K562 (cell line): ENCODE measurements around the gene RAD21L1. TPM values are rescaled to one million over a fixed set of nuclear protein-coding genes. Genes with fewer than 3 reads are reported as not detected.
A peak's percentile ranks its signal among the peaks of the same experiment; 100 is the strongest.

Source experiments
- ATAC-seq: fragments of 200-7000 bp; cut with Tn5 transposase; 3 replicates; pipeline ENCODE4 v1.9.1; 2020; ENCODE audit warnings: moderate library complexity
- BruUV-seq: library from RNA; stranded (reverse); fragments of 400-500 nt; replicated peaks from 2 replicates; lab custom pipeline; 2021; lab: Mats Ljungman, UMichigan
- CTCF ChIA-PET: fragments of 300-600 bp; formaldehyde crosslinking; extraction: SDS; loops from one replicate; lab custom pipeline; 2021; ENCODE audit warnings: low intra/inter-chr PET ratio; lab: Yijun Ruan, JAX
- POLR2A ChIA-PET: fragments of 300-600, 350-650 bp; sonication (Branson Sonifier 250); formaldehyde crosslinking; extraction: SDS; loops from one replicate; lab custom pipeline; 2021; ENCODE audit warnings: antibody characterized with exemption, inconsistent platforms; lab: Yijun Ruan, JAX
- DNase-seq, 4 experiments: peaks; one replicate each; pipeline versions ENCODE4 v3.0.0 to v3.0.0-alpha.2; 2011 to 2018; ENCODE audit warnings: low spot score in 3 of 4, mixed read lengths in 3 of 4; ENCODE audit errors: extremely low read depth in 1 of 4
- FAIRE-seq: peaks from 2 replicates; lab custom pipeline; 2011; peaks lifted over from hg19 to GRCh38; lab: Jason Lieb, UNC
- H2AFZ ChIP-seq: 2 replicates; pipeline ENCODE4 v1.6.0; 2011; ENCODE audit warnings: low read depth, low read length, control low read depth, inconsistent platforms
- H3K27ac ChIP-seq: fragments of 200-600 bp; 3 replicates; pipeline ENCODE4 v1.8.0; 2011; ENCODE audit warnings: low read depth, mild to moderate bottlenecking, control low read depth, inconsistent platforms, low read length, moderate library complexity, mixed read lengths; ENCODE audit errors: extremely low read depth
- H3K27me3 ChIP-seq, 2 experiments: fragments of 300-600 bp in 1 of 2; 2 replicates in 1 of 2; 3 replicates in 1 of 2; pipeline versions ENCODE4 v1.6.0 to v1.8.0; 2011; ENCODE audit warnings: inconsistent platforms in 2 of 2, low read length in 2 of 2, mild to moderate bottlenecking in 1 of 2, mixed read lengths in 1 of 2, moderate library complexity in 1 of 2; ENCODE audit not compliant: control insufficient read depth in 2 of 2, insufficient read depth in 2 of 2
- H3K36me3 ChIP-seq: fragments of 300-600 bp; 3 replicates; pipeline ENCODE4 v1.8.0; 2011; ENCODE audit warnings: mild to moderate bottlenecking, low read length, inconsistent platforms; ENCODE audit not compliant: control insufficient read depth, insufficient read depth
- H3K4me1 ChIP-seq, 2 experiments: fragments of 200-600 bp in 1 of 2; replicated peaks in 1 of 2; 2 replicates in 1 of 2; 3 replicates in 1 of 2; pipeline versions ENCODE4 v1.5.1 to v1.8.0; 2011; ENCODE audit warnings: inconsistent platforms in 2 of 2, low read length in 2 of 2, mild to moderate bottlenecking in 1 of 2, mixed read lengths in 1 of 2, moderate library complexity in 1 of 2; ENCODE audit not compliant: control insufficient read depth in 2 of 2, insufficient read depth in 2 of 2
- H3K4me2 ChIP-seq: 2 replicates; pipeline ENCODE4 v1.6.1; 2011; ENCODE audit warnings: low read length, control low read depth, inconsistent platforms, mixed read lengths; ENCODE audit not compliant: insufficient read depth
- H3K4me3 ChIP-seq: fragments of 200-600 bp; sonication (generic), shearing (Covaris generic); 2 replicates; pipeline ENCODE4 v1.5.1; 2016; ENCODE audit warnings: control low read depth, inconsistent platforms
- H3K79me2 ChIP-seq: fragments of 200-600 bp; 3 replicates; pipeline ENCODE4 v1.8.0; 2011; ENCODE audit warnings: low read length, inconsistent platforms; ENCODE audit not compliant: control insufficient read depth, insufficient read depth
- H3K9ac ChIP-seq, 2 experiments: 2 replicates each; pipeline versions ENCODE4 v1.6.0 to v1.6.1; 2011; ENCODE audit warnings: low read depth in 2 of 2, low read length in 2 of 2, control low read depth in 1 of 2, inconsistent platforms in 1 of 2, mild to moderate bottlenecking in 1 of 2, mixed read lengths in 1 of 2; ENCODE audit not compliant: insufficient read depth in 1 of 2
- H3K9me1 ChIP-seq: one replicate; pipeline ENCODE4 v1.6.0; 2011; ENCODE audit warnings: inconsistent platforms, mild to moderate bottlenecking, low read length, moderate library complexity; ENCODE audit not compliant: control insufficient read depth, insufficient read depth
- H3K9me3 ChIP-seq: replicated peaks from 2 replicates; pipeline ENCODE4 v1.5.1; 2011; ENCODE audit warnings: low read depth, low read length, inconsistent platforms; ENCODE audit not compliant: control insufficient read depth, insufficient read depth
- H4K20me1 ChIP-seq: replicated peaks from 2 replicates; pipeline ENCODE4 v1.6.1; 2011; ENCODE audit warnings: low read length, inconsistent platforms, mixed read lengths; ENCODE audit not compliant: control insufficient read depth, insufficient read depth
- BDP1 ChIP-seq: IDR thresholded peaks from 3 replicates; pipeline ENCODE4 v1.6.1; 2011; ENCODE audit not compliant: insufficient read length, insufficient read depth
- CBX2 ChIP-seq: fragments of 200-600 bp; sonication (generic); IDR thresholded peaks from one replicate; pipeline ENCODE4 v1.6.1; 2012; ENCODE audit warnings: mild to moderate bottlenecking, low read length, inconsistent platforms; ENCODE audit not compliant: insufficient read depth, poor library complexity, severe bottlenecking
- L3MBTL2 ChIP-seq: fragments of 450-650 bp; IDR thresholded peaks from 2 replicates; pipeline ENCODE4 v1.6.1; 2016; ENCODE audit warnings: mild to moderate bottlenecking, moderate library complexity
- NR2C1 ChIP-seq, 2 experiments: fragments of 450-650 bp; IDR thresholded peaks; 2 replicates each; pipeline ENCODE4 v1.6.1; 2017; ENCODE audit warnings: mild to moderate bottlenecking in 2 of 2, antibody characterized with exemption in 1 of 2, inconsistent platforms in 1 of 2, missing compliant biosample characterization in 1 of 2, missing genetic modification characterization in 1 of 2
- NRF1 ChIP-seq, 2 experiments: fragments of 450-650 bp; IDR thresholded peaks in 1 of 2; conservative IDR thresholded peaks in 1 of 2; 2 replicates each; pipeline ENCODE4 v1.6.1; 2014; ENCODE audit warnings: mild to moderate bottlenecking in 2 of 2
- PREB ChIP-seq: sonication (generic); formaldehyde crosslinking; IDR thresholded peaks from 2 replicates; pipeline ENCODE4 v1.8.1; 2023; ENCODE audit warnings: mild to moderate bottlenecking, missing genetic modification reagents
- RB1 ChIP-seq: fragments of 450-650 bp; IDR thresholded peaks from 2 replicates; pipeline ENCODE4 v1.6.1; 2017; ENCODE audit warnings: low read depth, mild to moderate bottlenecking
- SMC3 ChIP-seq: conservative IDR thresholded peaks from 2 replicates; pipeline ENCODE4 v1.6.1; 2011; ENCODE audit warnings: low read depth, low read length, improper control_type of control experiment; ENCODE audit not compliant: insufficient read depth
- THAP12 ChIP-seq: fragments of 250-450 bp; sonication (Bioruptor Pico); IDR thresholded peaks from 2 replicates; pipeline ENCODE4 v1.9.0; 2021; ENCODE audit warnings: mild to moderate bottlenecking, inconsistent platforms
- TOE1 ChIP-seq, 2 experiments: fragments of 450-650 bp in 1 of 2; sonication (generic) in 1 of 2; formaldehyde crosslinking in 1 of 2; IDR thresholded peaks; 2 replicates each; pipeline versions ENCODE4 v1.7.1 to v1.8.0; 2016 to 2022; ENCODE audit warnings: borderline replicate concordance in 2 of 2, mild to moderate bottlenecking in 2 of 2, antibody characterized with exemption in 1 of 2, inconsistent platforms in 1 of 2, low read depth in 1 of 2, missing genetic modification reagents in 1 of 2, moderate library complexity in 1 of 2
- ZEB2 ChIP-seq: fragments of 450-650 bp; IDR thresholded peaks from 2 replicates; pipeline ENCODE4 v1.6.1; 2016
- ZNF184 ChIP-seq: sonication (generic); formaldehyde crosslinking; IDR thresholded peaks from 2 replicates; pipeline ENCODE4 v1.5.0; 2020; ENCODE audit warnings: missing genetic modification reagents
- ZNF217 ChIP-seq: sonication (generic); formaldehyde crosslinking; IDR thresholded peaks from 2 replicates; pipeline ENCODE4 v1.8.0; 2022; ENCODE audit warnings: mild to moderate bottlenecking, missing genetic modification reagents
- ZNF277 ChIP-seq: fragments of 250-450 bp; sonication (Bioruptor Pico); IDR thresholded peaks from 2 replicates; pipeline ENCODE4 v1.8.0; 2022; ENCODE audit warnings: inconsistent platforms, mild to moderate bottlenecking, moderate library complexity, borderline replicate concordance
- ZNF444 ChIP-seq: fragments of 250-450 bp; sonication (Bioruptor Pico); IDR thresholded peaks from 2 replicates; pipeline ENCODE4 v1.4.0; 2020; ENCODE audit warnings: mild to moderate bottlenecking, moderate library complexity
- ZNF699 ChIP-seq: fragments of 250-450 bp; sonication (Bioruptor Pico); IDR thresholded peaks from 2 replicates; pipeline ENCODE4 v1.8.0; 2021; ENCODE audit warnings: mild to moderate bottlenecking, moderate library complexity; ENCODE audit not compliant: insufficient replicate concordance
- WGBS: fragments of 100-300 bp; shearing (Covaris generic); methylation state at CpG from one replicate; pipeline ENCODE4 v1.1.6; 2016; ENCODE audit warnings: low coverage, mixed read lengths; ENCODE audit not compliant: insufficient coverage; ENCODE audit errors: missing lambda C conversion rate; 5-methylcytosine and 5-hydroxymethylcytosine counted together
- in situ Hi-C: fragments of 300-500 bp; cut with MboI; formaldehyde crosslinking; loops from 4 replicates; pipeline ENCODE4 v1.15.0; 2018; ENCODE audit warnings: inconsistent platforms, mixed read lengths
- intact Hi-C: fragments of 100-400 bp; cut with micrococcal nuclease; formaldehyde crosslinking; loops from 2 replicates; pipeline ENCODE4 v1.14.2; 2022
- polyA plus RNA-seq, 8 experiments: library from polyadenylated mRNA; depleted of rRNA in 4 of 8; stranded (reverse) in 5 of 8; unstranded in 3 of 8; fragments of >200 nt; fragmentation: Nextera tagmentation in 2 of 8; fragmentation: Illumina TruSeq in 1 of 8; extraction: Ambion mirVana in 2 of 8; extraction: Trizol in 1 of 8; gene quantifications; 2 replicates each; pipeline versions ENCODE4 v1.2.1 to v1.2.3, GENCODE V29; 2011 to 2014; ENCODE audit warnings: inconsistent platforms in 1 of 8, missing spikeins in 1 of 8
- total RNA-seq, 7 experiments: library from RNA; depleted of rRNA in 6 of 7; stranded (reverse); fragments of >200 nt in 6 of 7; fragmentation: Illumina TruSeq in 2 of 7; extraction: Trizol in 2 of 7; gene quantifications; 2 replicates each; pipeline versions ENCODE4 v1.2.1 to v1.2.3, GENCODE V29; 2011 to 2021; ENCODE audit warnings: low replicate concordance in 1 of 7

RAD21L1 gene
- total and polyA plus RNA-seq, 9 of the 15 experiments (the other 6 are each of a cell fraction or from before 2014, with no cell fraction given) = 0.17 to 1.7 (median 0.45) TPM; not detected in 1

- CTCF ChIA-PET = interaction anchor here (0.5 to 1.4 kb wide), 4 partner anchors 31 to 397 kb away, joined by 3 to 6 read pairs (median 4); no protein-coding TSS in a partner anchor
- H3K27ac ChIP-seq = no peak overlapping the region
- no peaks in the 10 kb centered on the region; the same call in 1 of the 2 replicates for H3K9me3 ChIP-seq
- DNase-seq = peak; percentile 61 to 89 (median 67)
- no peaks in the 10 kb centered on the region for H3K36me3 ChIP-seq
- no peaks in the 10 kb centered on the region for H3K27me3 ChIP-seq
- no peaks in the 10 kb centered on the region for H4K20me1 ChIP-seq
- H3K79me2 ChIP-seq = no peaks in the 10 kb centered on the region
- H3K4me3 ChIP-seq = no peak overlapping the region
- peak overlapping the region; percentile 79 for H2AFZ ChIP-seq
- peak; percentile 90 for FAIRE-seq
- H3K9ac ChIP-seq = no peak overlapping the region
- POLR2A ChIA-PET = interaction anchor here (0.5 to 1.0 kb wide), 7 partner anchors 8 to 860 kb away, joined by 3 to 5 read pairs (median 3); partner anchors contain the start of gene TMEM74B
- in situ Hi-C loops = no loop called here
- no TSS peak for BruUV-seq
- WGBS = 14% methylated on average over 20 of the region's 21 CpGs
- peak overlapping the region; percentile 50 for H3K4me2 ChIP-seq
- H3K9me1 ChIP-seq = no peaks in the 10 kb centered on the region
- intact Hi-C loops = loop anchor here (1.0 to 10.0 kb wide), 6 partner anchors 36 to 397 kb away; partner anchors contain the start of genes FKBP1A and PSMF1
- H3K4me1 ChIP-seq = peaks cover 13 to 35% of the 10 kb centered on the region in 2 experiments; a peak in 4 of 5 replicates
- ATAC-seq = peak; percentile 93
- no peak for TF ChIP-seq THAP12 (CRISPR knock-in tag)
- no peak for TF ChIP-seq NR2C1 (IDR thresholded peaks at IDR 0.05)
- peak; percentile 20; the same call in 1 of the 2 replicates for TF ChIP-seq NR2C1 (tag; IDR thresholded peaks at IDR 0.05)
- TF ChIP-seq ZNF699 = no peak
- TF ChIP-seq ZNF184 (CRISPR knock-in tag) = no peak
- no peak for TF ChIP-seq CBX2
- TF ChIP-seq NRF1 (conservative IDR thresholded peaks at IDR 0.05 in 1 of 2, IDR thresholded peaks at IDR 0.05 in 1 of 2) = no peak; a peak in 1 of 4 replicates
- TF ChIP-seq ZNF217 (CRISPR knock-in tag) = no peak
- TF ChIP-seq RB1 = peak; percentile 60; the same call in 1 of the 2 replicates
- no peak for TF ChIP-seq ZNF444 (CRISPR knock-in tag)
- TF ChIP-seq L3MBTL2 = no peak
- no peak for TF ChIP-seq PREB (CRISPR knock-in tag)
- TF ChIP-seq SMC3 = peak; percentile 73
- TF ChIP-seq ZEB2 = no peak
- TF ChIP-seq ZNF277 (CRISPR knock-in tag) = no peak
- TF ChIP-seq BDP1 = no peak
- TF ChIP-seq TOE1 (IDR thresholded peaks at IDR 0.05; ENCODE audit: borderline replicate concordance) = no peak
- TF ChIP-seq TOE1 (CRISPR knock-in tag; IDR thresholded peaks at IDR 0.05; ENCODE audit: borderline replicate concordance, low read depth) = no peak
These were observed 13.0 kb upstream of the RAD21L1 start for GRCh38 chr20:1212607-1213396.
